ENCODE data around the gene OSBPL5.

OSBPL5 gene

GRCh38 chr11:3197044-3197695 lies 32.1 kb upstream of the OSBPL5 start:
- DNase-seq = no peak

DNA sequence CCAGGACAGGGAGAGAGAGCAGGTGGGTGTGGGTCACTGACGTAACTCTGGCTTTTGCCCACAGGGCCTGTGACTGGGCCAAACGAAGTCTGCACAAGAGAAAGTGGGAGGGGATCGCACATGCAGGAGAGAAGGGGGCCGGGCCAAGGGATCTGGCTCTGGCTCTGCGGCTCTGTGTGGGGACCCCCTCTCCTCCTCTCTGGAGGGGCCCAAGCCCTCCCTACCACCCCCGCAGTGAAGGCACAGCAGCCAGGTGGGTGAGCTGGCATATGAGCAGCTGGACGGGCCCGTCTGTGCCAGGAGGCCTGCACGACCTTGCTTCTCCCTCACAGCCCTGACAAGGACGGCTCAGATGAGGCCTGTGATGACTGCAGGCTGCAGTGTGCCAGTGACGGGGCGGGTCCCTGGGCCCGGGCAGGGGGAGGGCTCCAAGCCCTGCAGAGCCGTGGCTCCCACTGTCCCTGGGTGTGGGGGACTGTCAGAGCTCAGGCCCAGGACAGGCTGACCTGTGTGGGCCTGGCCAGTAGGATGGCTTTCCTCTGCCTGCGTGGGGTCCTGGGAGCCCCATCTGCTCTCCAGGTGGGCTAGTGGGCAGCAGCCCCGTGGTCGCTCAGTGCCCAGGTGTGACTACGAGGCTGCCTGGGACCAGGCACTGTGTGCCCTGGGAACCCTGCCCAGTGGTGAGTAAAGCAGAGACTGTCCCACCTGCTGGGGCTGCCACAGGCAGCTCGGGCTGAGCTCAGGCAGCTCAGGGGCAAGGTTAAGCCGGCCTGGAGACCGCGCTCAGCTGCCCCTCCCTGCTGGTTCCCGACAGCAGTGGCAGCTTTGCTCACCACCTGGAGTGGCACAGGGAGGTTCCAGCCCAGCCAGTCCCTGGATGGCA lies 31.3 kb upstream of the OSBPL5 start:
- DNase-seq = no peak

- DNase-seq = no peak
Observed at GRCh38 chr11:3195251-3196160, 30.4 kb upstream of the OSBPL5 start.

DNA sequence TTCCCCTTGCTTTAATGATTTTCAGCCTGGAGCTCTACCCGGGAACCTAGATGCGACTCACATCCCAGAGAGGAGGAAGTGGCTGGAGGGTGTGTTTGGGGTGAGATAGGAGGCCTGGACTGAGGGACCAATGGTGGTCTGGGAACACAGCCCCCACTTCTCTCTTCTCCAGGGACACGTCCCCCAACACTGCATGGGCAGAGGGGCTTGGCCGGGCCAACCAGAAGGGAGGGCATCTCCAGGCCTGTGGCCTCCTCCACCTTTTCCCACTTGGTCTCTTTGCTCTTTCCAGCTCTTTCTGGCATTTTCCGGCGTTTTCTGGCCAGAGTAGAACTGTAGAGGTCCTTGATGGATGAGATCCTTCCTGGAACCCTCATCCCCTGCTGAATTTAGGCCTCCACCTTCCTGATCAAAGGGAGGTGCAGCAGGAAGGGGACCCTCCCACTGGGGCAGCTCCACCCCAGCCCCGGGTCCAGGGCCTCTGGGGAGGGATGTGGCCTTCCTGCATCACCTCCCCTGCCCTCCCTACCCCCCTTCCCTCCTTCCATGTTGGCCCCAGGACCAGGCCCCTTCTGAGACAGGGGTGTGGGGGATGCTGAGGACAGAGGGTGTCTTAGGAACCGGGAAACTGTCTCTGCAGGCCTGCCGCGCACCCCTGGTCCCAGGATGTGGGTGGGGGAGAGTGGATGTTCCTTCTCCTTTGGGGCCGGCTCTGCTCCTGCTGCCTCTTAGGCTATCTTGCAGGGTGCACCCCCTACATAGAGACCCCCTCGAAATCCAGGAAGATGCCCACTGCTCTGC lies 29.1 kb upstream of the OSBPL5 start:
- DNase-seq = no peak

GRCh38 chr11:3193373-3194015 lies 28.4 kb upstream of the OSBPL5 start:
- no peak for DNase-seq

DNA sequence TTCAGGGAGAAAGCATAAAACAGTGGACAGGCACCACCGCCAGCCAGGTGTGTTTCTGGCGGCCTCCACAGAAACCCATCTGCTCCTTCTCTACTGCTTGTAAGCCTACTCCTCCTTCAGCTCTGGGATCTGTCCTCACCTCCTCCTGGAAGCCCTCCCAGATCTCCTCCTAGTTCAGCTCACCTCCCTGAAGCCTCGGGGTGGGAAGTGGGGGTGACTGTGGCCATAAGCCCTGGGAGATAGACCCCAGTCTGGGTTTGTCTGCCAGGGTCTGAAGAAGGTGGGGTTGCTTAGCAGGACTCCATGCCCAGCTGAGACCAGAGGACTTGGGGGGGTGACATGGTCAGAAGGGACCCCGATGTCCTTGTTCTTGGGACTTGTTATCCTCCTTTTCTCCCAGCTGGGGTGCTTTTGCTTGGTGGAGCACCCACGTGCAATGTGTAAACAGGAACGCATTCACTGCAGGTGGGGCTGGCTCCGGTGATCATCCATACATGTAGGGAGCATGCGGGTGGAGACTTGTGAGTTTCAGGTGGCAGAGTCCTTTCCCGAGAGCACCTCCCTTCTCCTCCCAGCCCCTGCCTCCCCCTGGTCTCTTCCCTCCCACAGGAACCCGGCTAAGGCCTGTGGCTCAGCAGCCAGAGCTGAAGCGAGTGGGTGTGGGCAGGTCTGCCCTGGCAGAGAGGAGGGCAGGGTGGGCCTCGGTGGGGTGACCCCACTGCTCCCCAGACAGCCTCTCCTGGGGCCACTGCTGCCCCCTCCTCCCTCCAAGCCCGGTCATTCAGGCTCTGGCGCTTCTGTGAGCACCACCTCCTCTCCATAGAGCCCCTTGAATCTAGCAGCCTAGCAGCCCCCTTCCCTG lies 27.6 kb upstream of the OSBPL5 start:
- DNase-seq = no peak

DNA sequence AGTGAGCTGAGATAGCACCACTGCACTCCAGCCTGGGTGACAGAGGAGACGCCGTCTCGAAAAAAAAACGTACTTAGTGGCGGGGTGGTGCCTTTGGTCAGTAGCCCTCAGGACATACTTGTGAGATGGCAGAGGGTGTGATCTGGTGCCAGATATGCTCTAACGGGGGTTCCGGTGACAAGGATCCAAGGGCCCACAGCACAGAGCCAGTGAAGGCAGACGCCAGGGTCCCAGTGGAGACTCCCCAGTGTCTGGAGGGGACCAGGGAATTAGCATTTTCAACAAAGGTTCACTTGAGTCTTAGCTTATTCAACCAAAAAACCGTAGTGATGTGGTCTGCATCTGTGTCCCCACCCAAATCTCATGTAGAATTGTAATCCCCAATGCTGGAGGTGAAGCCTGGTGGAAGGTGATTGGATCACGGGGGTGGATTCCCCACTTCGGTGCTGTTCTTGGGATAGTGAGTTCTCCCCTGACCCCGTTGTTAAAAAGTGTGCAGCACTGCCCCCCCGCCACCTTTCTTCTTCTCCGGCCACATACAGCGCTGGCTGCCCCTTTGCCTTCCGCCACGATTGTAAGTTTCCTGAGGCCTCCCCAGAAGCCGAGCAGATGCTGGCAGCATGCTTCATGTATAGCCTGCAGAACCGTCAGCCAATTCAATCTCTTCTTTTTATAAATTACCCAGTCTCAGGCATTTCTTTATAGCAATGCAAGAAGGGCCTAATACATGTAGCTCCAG lies 26.6 kb upstream of the OSBPL5 start:
- DNase-seq = no peak

DNA sequence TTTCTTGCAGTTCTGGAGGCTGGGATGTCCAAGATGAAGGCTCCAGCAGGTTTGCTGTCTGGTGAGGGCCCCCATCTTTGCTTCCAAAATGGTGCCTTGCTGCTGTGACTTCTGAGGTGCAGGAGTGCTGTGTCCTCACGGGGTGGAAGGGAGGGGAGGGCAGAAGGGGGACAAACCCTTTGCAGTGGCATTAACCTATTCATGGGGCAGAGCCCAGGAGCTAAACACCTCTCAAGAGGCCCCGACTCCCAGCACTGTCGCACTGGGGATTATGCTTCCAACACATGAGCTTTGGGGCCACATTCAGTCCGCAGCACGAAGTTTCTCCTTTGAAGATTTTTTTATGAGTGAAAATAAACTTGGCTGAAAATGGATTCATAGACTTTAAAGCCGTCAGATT lies 25.5 kb upstream of the OSBPL5 start:
- DNase-seq = no peak

- DNase-seq = no peak
Observed at GRCh38 chr11:3189886-3190583, 24.9 kb upstream of the OSBPL5 start.

DNA sequence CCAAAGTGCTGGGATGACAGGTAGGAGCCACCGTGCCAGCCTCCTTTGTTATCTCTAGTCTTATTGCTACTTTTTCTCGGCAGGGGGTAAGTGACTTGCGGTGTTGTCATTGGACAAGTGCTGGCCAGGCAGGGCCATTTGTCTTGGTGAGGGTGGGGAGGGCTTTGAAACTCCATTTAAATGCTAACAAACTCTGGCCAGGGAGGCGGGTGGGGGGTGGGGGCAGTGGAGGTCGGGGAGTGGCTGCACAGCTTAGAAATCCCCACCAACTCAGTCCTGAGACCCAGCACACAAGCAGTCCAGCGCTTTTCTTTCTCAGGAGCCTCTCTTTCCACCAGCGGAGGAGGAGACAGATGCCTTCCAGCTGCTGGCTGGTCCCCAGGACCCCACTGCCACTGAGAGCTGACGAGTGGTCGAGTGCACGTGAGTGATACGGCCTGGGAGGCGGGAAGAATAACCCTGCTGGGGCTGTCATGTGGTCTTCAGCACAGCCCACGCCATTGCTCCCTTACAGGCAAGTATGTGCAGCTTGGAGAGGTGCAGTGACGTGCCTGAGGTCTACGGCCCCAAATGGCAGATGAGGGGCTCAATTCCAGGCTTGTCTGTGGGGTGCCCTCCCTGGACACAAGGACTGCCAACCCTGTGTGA lies 24.2 kb upstream of the OSBPL5 start:
- no peak for DNase-seq

DNA sequence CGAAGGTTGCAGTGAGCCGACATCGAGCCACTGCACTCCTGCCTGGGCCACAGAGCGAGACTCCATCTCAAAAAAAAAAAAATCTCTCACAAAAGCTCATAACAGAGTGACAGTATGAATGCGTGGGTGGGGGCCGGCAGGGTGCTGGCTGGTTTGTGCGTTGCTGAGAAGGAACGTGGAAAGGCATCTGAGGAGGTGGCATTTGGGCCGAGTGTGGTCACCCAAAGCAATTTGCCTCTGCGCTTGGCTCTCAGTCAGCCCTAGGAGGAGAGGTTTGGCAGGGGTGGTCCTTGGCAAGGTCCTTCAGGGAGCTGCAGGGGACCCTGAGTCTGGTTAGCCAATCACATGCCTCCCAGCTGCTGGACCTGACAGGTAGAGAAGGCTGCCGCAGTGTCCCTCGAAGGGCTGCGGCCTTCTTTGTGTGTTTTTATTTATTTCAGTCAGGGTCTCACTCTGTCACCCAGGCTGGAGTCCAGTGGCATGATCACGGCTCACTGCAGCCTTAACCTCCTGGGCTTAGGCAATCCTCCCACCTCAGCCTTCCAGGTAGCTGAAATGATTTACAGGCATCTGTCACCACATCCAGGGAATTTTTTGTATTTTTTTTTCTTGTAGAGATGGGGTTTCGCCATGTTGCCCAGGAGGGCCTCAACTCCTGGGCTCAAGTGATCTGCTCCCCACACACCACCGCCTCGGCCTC lies 23.5 kb upstream of the OSBPL5 start:
- no peak for DNase-seq

- no peak for DNase-seq
Observed at GRCh38 chr11:3186166-3186953, 21.2 kb upstream of the OSBPL5 start.

GRCh38 chr11:3184732-3185347 lies 19.7 kb upstream of the OSBPL5 start:
- DNase-seq = no peak

- no peak for DNase-seq
Observed at GRCh38 chr11:3183523-3183922, 18.4 kb upstream of the OSBPL5 start.

DNA sequence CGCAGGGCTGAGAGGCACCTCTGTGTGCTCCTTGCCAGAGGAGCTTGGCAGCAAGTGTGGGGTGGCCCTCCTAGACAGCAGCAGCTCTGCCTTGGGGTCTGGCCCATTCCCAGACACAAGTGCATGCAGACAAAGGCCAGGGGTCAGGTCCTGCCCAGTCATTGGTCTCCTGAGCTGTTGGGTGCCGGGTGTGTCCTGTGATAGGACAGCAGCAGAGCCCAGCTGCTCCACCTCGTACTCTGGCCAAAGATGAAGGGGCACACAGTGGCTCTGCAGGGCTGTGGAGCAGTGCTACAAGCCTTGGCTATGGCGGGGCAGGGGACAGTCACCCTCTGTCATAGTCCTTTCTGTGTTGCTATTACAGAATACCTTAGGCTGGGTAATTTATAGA lies 17.3 kb upstream of the OSBPL5 start:
- no peak for DNase-seq

GRCh38 chr11:3181725-3182461 lies 16.8 kb upstream of the OSBPL5 start:
- no peak for DNase-seq
